ENCODE measurements around the gene SLC38A4.

- no peak for TF ChIP-seq POLR2A (IDR thresholded peaks at IDR 0.05; ENCODE audit: low read depth)
- no peak for TF ChIP-seq CTCF (IDR thresholded peaks at IDR 0.05)
- no peak for TF ChIP-seq POLR2AphosphoS5 (IDR thresholded peaks at IDR 0.05)
- no peak for TF ChIP-seq EP300 (IDR thresholded peaks at IDR 0.05)
Observed at GRCh38 chr12:46811185-46811584, 14.6 kb downstream of the SLC38A4 start.
